Heart right ventricle (tissue), 16 donors: Measurements from ENCODE around the gene UNC5C. TPM values are rescaled to one million over a fixed set of nuclear protein-coding genes. Genes with fewer than 3 reads are reported as not detected.

ENCODE experiments used
- ATAC-seq, 8 donors: fragments of 200-7000 bp; cut with Tn5 transposase; one replicate each; pipeline ENCODE4 v1.9.1; 2020; ENCODE audit warnings: mild to moderate bottlenecking in 8 of 8, moderate library complexity in 8 of 8, moderate number of reproducible peaks in 1 of 8
- DNase-seq, 2 donors: peaks; one replicate each; pipeline ENCODE4 v3.0.0-alpha.2; 2020
- H3K27ac ChIP-seq, 10 donors: fragments of 200-600 bp; sonication (generic) in 2 of 10; one replicate each; pipeline versions ENCODE4 v1.5.0 to v1.8.0; 2020 to 2022; ENCODE audit warnings: mild to moderate bottlenecking in 3 of 10
- H3K27me3 ChIP-seq, 7 donors: fragments of 200-600 bp; one replicate each; pipeline ENCODE4 v1.8.0; 2021 to 2022; ENCODE audit warnings: mild to moderate bottlenecking in 2 of 7
- H3K36me3 ChIP-seq, 9 donors: fragments of 200-600 bp; sonication (generic) in 1 of 9; one replicate each; pipeline versions ENCODE4 v1.5.0 to v1.8.0; 2020 to 2022; ENCODE audit warnings: mild to moderate bottlenecking in 2 of 9
- H3K4me1 ChIP-seq, 9 donors: fragments of 200-600 bp; sonication (generic) in 1 of 9; one replicate each; pipeline versions ENCODE4 v1.5.0 to v1.8.0; 2020 to 2022; ENCODE audit warnings: mild to moderate bottlenecking in 4 of 9
- H3K4me3 ChIP-seq, 10 donors: fragments of 200-600 bp; sonication (generic) in 2 of 10; one replicate each; pipeline versions ENCODE4 v1.5.0 to v1.8.0; 2020 to 2022; ENCODE audit warnings: mild to moderate bottlenecking in 7 of 10, moderate library complexity in 2 of 10
- H3K9me3 ChIP-seq, 11 donors: fragments of 200-600 bp in 10 of 11; sonication (generic) in 2 of 11; one replicate each; pipeline versions ENCODE4 v1.5.0 to v1.8.0; 2013 to 2022; ENCODE audit warnings: mild to moderate bottlenecking in 2 of 11, control low read depth in 1 of 11, moderate library complexity in 1 of 11
- CTCF ChIP-seq, 9 donors: fragments of 200-600 bp; sonication (generic) in 2 of 9; IDR thresholded peaks; one replicate each; pipeline versions ENCODE4 v1.5.0 to v1.8.0; 2021 to 2022; ENCODE audit warnings: antibody characterized with exemption in 9 of 9, mild to moderate bottlenecking in 5 of 9, moderate library complexity in 1 of 9
- WGBS, 2 donors: extraction: QIAGEN DNeasy Blood & Tissue Kit; methylation state at CpG; one replicate each; pipeline ENCODE4 v1.1.7; 2013; ENCODE audit warnings: inconsistent platforms in 1 of 2; 5-methylcytosine and 5-hydroxymethylcytosine counted together
- intact Hi-C, 10 donors: fragments of 100-400 bp; cut with DNase I; formaldehyde crosslinking; loops; one replicate each; pipeline versions ENCODE4 v1.11.1 to v1.14.2; 2022
- polyA plus RNA-seq, 2 donors: library from polyadenylated mRNA; stranded (reverse); fragments of 200-250 nt; gene quantifications; one replicate each; pipeline ENCODE4 v1.2.3, GENCODE V29; 2013
- total RNA-seq, 10 donors: library from RNA; stranded (reverse); fragmentation: NEBNext Ultra II Directional in 3 of 10; extraction: Animal tissue kit (Norgen Biotek cat#: 25700) in 3 of 10; gene quantifications; one replicate each; pipeline versions ENCODE4 v1.2.1 to v1.2.4, GENCODE V29; 2021 to 2023
- donor health status: Arrhythmogenic right ventricular cardiomyopathy.
- donor health status: ischemic (EF 13 %, LVEDD 7.1; RV severe dilation, severe dysfunction).
- donor health status: healthy with polysubstance abuse.
- donor health status: DM: no; HTN: yes; CAD: no.
- donor health status: DM: no; HTN: no; CAD: no.
- donor health status: ischemic (EF 25% LVEDD 6.9; RV normal size, moderate dysfunction).
- donor health status: ischemic (EF 25% LVEDD 5.7; RV mildly dilated, moderate dysfunction).
- donor health status: healthy.
- donor health status: DM: yes; HTN: yes; CAD: no.
- donor health status: Ischemic cardiomyopathy.
- donor health status: ischemic (EF 35%, LVEDD 5.7; RV mildly dilated, moderate dysfunction).
- donor health status: nonischemic (EF 11% LVEDD 7.7; RV severe dilation, severe dysfunction).
- donor health status: DM: yes; HTN: yes; CAD: no.
- donor health status: PGD.
- donor health status: ischemic (EF 29% LVEDD 5.4; RV normal size, mild dysfunction).
- donor health status: nonischemic (EF 23%, LVEDD 6.1; RV moderate dilation, normal function).

The UNC5C gene
- total and polyA plus RNA-seq, 12 donors: 0.44 to 3.2 (median 1.5) TPM

GRCh38 chr4:95272797-95273196 is 276.0 kb downstream of the UNC5C start:
- Histone ChIP-seq H3K4me3 (no peak overlapping the region), H3K27me3 (no peaks in the 10 kb centered on the region)
- intact Hi-C loops: no loop called here

GRCh38 chr4:95272036-95272435 is 276.7 kb downstream of the UNC5C start:
- Histone ChIP-seq H3K4me3 (no peak overlapping the region), H3K4me1 (no peaks in the 10 kb centered on the region), H3K27me3 (no peaks in the 10 kb centered on the region), H3K9me3 (no peaks in the 10 kb centered on the region), H3K27ac (no peak overlapping the region), H3K36me3 (no peaks in the 10 kb centered on the region)
- intact Hi-C loops: no loop called here
- 61 to 72% methylated on average over 3 of the region's 3 CpGs for WGBS, 2 donors
- ATAC-seq: no peak
- TF ChIP-seq CTCF (IDR thresholded peaks at IDR 0.05): no peak
- DNase-seq: no peak

More at GRCh38 chr4:95272797-95273196, 276.0 kb downstream of the UNC5C start:
- H3K9me3 ChIP-seq: no peaks in the 10 kb centered on the region
- H3K27ac ChIP-seq: no peak overlapping the region
- ATAC-seq (no peak), DNase-seq (no peak)
- H3K4me1 ChIP-seq: no peaks in the 10 kb centered on the region
- H3K36me3 ChIP-seq: peaks cover 0 to 2% (median 0%) of the 10 kb centered on the region in 9 donors
- TF ChIP-seq CTCF (IDR thresholded peaks at IDR 0.05): no peak
- WGBS, 2 donors: 78 to 80% methylated on average over 3 of the region's 3 CpGs

- Histone ChIP-seq H3K9me3 (no peaks in the 10 kb centered on the region), H3K4me3 (no peak overlapping the region), H3K27me3 (no peaks in the 10 kb centered on the region), H3K27ac (no peak overlapping the region), H3K4me1 (peaks cover 0 to 12% (median 0%) of the 10 kb centered on the region in 9 donors), H3K36me3 (no peaks in the 10 kb centered on the region)
- intact Hi-C loops: no loop called here
- TF ChIP-seq CTCF (IDR thresholded peaks at IDR 0.05): no peak
- WGBS, 2 donors: 68 to 73% methylated on average over 7 of the region's 7 CpGs
- ATAC-seq: peak in 2 of 8 donors; percentile 11 to 26
- no peak for DNase-seq
These were observed 279.8 kb downstream of the UNC5C start for GRCh38 chr4:95268819-95269565.

- Histone ChIP-seq H3K4me3 (no peak overlapping the region), H3K4me1 (peaks cover 0 to 12% (median 0%) of the 10 kb centered on the region in 9 donors), H3K9me3 (no peaks in the 10 kb centered on the region), H3K36me3 (no peaks in the 10 kb centered on the region), H3K27me3 (no peaks in the 10 kb centered on the region), H3K27ac (peak overlapping the region in 1 of 10 donors; percentile 22)
- DNase-seq (no peak), ATAC-seq (no peak)
- no peak for TF ChIP-seq CTCF (IDR thresholded peaks at IDR 0.05)
- intact Hi-C loops: no loop called here
These were observed 281.7 kb downstream of the UNC5C start for GRCh38 chr4:95267081-95267480.
